GM19193 (cell line): ENCODE results near the gene RNF13.

ENCODE experiments used
- POLR2A ChIP-seq: IDR thresholded peaks from 4 replicates; pipeline ENCODE4 v1.6.1; 2011; ENCODE audit not compliant: insufficient read depth, insufficient read length; ENCODE audit errors: extremely low read depth

Gene RNF13

DNA sequence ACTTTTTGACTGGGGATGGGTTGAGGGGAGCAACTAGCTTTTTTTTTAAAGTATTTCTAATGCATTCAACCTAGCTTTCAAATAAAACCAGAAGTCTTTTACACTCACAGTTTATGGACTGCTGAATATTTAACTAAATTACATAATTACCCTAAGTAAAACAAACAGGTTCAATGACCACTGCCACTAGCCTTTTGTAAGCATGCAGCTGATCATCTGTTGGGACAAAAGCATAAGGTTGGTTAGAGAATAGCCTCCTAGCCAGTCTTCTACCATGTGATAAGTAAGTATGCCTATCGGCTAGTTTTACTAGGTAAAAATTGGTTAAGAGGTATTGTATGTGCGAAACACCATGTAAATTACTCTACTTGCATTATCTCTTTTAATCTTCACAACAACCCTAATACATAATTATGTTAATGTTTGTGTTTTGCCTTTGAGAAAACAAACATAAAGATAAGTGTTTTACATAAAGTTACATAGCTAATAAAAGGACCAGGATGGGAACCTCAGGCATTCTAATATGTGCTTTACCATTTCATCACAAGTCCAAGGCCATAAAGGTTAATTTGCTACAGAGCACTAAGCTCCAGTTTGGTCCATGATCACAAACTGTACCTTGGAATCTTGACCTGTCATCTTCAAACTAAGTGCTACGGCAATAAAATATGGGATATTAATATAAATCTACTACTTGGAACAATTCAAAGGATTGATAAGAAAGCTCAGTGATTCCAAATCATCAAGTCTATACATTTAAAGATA lies 144.5 kb downstream of the RNF13 start:
- no peak for TF ChIP-seq POLR2A

DNA sequence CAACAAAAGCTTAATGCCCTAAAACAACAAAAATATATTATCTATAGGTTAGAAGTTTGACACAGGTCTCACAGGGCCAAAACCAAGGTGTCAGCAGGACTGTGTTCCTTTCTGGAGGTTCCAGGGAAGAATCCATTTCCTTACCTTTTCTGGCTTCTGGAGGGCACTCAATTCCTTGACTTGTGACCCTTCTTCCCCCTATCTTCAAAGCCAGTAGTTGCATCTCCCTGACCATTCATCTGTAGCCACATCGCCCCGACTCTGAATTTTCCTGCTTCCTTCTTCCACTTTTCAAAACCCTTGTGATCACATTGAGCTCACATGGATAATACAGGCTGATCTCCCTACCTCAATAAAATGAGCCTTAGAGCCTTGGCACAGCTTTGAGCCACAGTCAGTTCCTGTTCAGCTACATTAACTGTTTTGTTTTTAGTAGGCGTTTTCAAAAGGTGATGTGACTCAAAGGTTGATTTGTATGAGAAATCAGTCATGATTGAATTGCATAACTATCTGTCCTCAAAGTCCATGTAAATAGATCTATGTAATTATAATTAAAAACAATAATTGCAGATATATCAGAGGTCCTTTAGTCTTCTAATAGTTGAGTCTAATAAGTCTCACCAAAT lies 145.3 kb downstream of the RNF13 start:
- no peak for TF ChIP-seq POLR2A

DNA sequence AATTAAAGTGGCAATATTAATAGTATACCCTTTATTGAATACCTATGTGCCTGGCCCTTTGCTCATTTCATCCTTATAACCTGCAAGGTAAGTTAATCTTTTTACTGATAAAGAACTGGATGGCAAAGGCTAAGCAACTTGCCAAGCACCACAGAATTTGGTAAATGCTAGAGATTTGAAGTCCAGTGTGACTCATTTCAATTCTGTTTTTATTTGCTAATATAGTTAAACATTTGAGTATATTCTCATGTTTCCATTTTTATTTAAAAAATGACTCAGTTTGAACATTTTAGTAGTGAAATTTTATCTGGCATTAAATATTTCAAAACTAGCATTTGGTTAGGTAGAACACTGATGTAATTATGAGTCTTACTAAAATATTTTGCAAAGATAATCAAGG lies 146.4 kb downstream of the RNF13 start:
- no peak for TF ChIP-seq POLR2A

DNA sequence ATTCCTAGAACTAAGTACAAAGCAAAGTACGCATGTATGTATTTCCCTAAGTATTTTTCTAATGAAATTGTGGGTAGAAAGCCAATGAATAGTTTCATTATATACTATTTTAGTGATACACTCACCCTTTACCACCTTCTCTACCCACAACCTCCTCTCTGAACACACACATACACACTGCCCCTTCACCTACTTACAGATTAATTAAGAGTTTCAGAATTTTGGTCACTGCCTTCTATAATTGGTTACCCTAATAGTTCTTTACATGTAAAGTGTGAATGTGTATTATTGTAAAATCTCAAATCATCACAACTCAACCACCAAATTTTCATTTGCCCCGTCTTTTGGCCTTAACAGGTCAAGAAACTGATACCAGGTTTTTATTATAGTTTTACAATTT lies 150.5 kb downstream of the RNF13 start:
- no peak for TF ChIP-seq POLR2A

DNA sequence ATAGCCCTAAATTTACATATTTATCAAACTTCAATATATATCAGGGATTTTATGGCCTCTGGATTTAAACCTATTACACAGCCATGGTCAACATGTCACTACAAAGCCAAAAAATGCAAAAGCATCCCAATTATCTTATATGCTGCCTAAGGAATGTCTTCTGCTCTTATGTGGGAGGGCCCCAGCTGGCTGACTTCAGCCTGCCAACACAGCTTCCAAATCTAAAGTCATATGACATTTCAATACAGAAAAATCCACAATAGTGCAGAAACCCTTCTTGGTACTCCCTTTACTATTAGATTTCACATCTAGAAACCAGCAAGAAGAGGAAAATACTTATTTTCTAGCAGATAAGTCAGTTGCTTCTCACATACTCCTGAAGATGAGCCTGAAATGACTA lies 151.3 kb downstream of the RNF13 start:
- TF ChIP-seq POLR2A = no peak

DNA sequence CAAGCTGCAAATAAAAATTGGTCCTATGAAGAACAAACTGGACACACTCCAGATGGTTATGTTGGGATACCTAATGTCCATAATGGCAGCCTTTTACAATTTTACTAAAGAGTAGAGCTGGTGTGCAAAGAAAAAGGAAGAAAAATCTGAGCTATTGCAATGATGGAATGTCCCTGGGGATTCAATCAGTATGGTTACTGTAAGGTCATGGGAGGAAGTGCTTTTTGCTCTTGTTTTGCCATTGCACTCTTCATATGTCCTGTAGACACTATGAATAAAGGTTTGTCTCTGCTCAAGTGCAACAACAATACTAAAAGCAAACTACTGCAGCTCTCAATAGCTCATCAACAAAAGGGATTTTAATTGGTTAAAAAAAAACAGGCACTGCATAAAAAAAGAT lies 152.3 kb downstream of the RNF13 start:
- no peak for TF ChIP-seq POLR2A

DNA sequence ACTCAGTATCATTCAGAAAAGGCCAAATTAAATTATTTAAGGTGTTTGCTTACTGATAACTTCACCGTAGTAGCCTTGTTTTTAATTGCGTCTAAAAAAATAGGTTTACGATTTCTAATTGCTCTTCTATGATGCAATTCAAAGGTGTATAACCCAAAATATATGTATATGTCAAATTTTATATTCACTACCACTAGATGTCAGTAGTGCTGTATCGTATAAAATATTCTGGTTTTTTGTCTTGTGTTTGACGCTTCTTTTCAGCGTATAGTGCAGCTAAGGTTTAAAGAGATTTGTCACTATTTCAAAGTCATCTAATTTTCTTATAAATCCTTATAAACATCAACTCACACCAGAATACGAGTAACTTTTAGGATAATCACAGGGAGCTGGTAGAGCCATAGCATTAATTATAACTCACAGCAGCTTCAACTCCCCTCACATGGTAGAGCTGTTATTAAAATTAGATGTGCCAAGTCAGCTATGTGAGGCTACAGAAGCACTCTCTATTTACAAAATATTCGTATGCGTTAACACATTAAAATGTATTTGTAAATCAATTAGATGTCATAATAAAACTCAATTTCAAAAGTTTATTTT lies 154.2 kb downstream of the RNF13 start:
- TF ChIP-seq POLR2A = no peak

DNA sequence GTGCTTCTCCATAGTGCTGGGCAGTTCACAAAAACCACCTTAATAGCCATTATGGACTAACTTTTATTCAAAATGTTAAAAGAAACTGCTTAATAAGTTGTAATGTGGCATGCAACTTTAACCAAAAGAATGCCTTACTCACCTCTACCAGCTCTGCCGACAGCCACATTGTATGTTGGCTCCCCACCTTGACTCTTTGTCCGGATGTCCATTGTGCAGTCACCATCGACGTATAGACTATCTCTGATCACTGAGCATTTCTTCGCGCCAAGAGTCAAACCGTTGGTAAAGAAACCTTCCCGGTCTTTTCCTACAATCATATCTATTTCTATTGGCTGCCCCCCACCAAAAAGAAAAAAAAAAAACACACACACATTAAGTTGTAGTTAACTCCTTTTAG lies 155.2 kb downstream of the RNF13 start:
- TF ChIP-seq POLR2A = no peak

DNA sequence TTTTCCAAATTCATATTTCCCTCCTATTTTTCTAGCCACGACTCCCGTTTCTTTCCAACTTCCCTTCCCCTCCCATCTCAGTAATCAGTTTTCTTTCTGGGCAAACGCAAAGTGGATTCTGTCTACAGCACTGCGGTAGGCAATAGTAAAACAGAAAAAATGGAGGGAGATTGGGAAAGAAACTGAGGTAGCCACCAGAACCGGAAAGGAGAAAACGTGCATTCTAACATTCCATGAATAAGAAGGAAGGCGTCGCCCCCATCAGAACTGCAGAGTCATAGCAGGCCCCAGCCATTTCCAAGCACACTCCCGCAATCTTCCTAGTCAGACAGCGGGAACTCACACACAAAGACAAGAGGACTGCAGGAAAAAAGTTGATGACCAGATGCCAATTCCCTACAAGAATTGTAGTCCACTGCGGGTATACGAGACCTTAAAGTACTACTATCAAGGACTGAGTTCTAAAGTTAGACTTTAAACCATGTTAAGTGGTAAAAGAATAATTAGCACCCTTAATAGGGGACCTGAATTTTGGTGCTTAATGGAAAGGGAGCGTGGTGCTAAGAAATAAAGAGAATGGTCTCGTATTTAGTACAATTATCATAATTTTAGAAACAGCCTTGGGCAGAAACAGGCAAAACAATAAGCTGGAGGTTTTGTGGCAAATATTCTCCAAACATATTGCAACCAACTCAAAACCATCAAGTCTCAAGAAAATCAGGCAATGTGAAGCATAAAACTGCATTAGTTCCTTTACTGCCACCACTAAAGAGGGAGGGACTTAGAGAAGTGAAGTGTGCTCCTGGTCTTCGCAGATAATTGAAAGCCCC lies 156.3 kb downstream of the RNF13 start:
- TF ChIP-seq POLR2A = no peak

DNA sequence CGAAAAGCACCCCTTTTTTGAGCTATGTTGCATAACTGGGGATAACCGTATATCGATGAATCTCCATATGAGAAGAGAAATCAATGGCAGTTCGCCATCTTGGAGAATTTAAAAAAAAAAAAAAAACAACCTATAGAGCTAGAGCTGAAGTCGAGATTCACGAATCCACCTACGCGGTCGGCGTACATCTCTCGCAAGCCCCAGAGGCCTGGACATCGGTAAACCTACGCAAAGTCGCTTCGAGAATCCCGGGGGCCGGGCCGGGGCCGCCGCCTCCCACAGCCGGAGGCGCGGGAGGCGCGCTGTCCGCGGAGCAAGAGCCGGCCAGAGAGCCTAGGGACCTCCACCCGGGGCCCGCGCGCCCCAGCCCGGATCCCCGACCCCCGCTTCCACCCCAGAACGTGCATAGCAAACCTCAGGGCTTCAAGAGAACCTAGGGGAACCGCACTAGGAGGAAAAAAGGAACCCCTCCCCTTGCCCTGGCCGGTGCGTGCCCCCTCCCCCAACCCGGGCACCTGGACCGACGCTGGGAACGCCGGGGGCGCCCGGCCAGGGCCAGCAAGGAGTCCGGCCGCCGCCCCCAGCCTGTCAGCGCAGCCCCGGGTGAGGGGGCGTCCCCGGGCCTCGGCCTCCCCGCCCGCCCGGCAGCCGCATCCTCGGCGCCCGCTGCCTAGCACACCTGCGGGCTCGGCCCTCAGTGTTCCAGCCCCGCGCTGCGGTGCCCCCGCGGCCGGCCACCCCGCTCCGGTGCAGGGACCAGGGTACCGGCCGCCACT lies 157.1 kb downstream of the RNF13 start:
- TF ChIP-seq POLR2A = no peak

DNA sequence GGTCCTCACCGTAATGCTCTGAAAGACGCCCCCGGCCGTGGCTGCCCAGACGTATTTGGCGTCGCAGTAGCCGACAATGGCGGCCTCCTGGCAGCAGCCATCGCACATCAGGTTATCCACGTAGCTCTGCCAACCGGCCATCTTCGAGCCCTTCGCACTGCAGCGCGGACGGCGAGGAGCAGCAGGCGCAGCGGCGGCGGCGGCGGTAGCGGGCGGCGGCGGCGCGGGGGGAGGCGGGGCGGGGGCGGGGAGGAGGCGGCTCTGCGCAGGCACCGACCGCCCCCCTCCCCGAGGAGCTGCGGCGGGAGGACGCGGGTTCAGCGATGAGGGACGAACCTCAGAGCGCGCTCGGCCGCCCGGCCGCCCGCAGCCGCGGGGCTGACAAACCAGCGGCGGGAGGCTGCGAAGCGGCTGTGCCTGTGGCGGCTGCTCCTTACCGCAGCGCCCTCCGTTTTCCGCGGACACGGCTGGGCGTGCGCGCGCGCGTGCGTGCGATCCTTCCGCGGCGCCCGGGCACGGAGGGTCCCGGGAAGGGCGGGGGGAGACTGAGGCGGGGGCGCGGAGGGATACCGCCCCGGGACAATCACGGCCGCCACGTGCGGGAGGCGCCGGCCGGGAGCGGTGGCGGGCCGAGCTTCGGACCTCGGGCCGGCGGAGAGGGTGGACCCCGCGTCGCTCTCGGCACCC lies 157.8 kb downstream of the RNF13 start, which contains the start of gene PFN2:
Gene PFN2 (minus strand): TSS at position 180 of the 687 bp plus-strand sequence. CDS start 39 bp downstream, at position 141.
- TF ChIP-seq POLR2A = no peak

DNA sequence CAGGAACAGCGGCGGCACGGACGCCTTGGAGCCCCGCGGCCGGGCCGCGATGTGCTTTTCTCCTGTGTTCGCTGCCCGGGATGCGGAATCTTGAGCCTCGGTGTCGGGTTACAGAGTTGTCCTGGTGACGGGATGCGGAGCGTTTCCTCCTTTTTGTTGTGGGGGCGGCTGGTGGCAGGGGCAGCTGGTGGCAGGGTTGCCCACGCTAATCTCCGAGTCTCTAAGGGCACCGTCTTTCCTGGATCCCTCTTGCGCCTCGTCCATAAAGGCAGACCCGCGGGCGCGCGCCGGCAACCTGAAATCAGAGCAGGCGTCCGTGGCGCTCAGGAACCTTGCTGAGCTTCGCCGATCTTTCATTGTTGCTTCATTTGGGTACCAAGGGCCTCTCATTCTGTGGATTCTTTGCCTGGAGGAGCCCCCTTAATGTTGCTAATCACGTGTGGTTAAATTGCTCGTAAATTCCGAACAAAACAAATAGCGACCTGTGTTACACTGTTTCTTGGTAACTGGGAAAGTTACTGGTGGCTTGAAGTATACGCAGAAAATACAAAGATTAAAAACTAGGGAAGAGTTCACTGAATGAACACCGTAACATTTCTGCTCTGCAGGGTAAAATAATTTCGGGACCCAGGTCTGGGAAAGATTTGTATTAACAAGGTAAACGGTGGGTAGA lies 158.5 kb downstream of the RNF13 start:
- no peak for TF ChIP-seq POLR2A

DNA sequence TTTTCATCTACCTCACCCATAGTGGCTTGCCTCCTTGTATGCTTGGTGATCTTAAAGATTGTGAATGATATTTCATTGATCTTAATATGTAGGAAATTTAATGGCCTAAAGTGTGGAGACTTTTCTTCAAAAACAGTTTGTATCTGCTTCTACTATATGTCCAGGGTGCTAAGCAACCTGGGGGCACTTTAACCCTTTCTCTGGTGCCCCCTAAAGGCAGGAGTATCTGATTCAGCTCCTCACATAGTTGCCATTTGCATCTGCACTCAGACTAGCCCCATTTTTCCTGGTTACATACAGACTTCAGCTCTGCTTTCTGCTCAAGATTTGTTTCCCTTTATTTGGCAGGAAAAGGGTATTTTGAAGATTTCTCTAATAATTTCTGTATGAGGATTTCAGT lies 162.9 kb downstream of the RNF13 start:
- TF ChIP-seq POLR2A = no peak
